GM23338 (cell line): ENCODE data around the gene IFI27. TPM values are rescaled to one million over a fixed set of nuclear protein-coding genes. Genes with fewer than 3 reads are reported as not detected.

Experiments
- ATAC-seq: fragments of 200-7000 bp; cut with Tn5 transposase; 3 replicates; pipeline ENCODE4 v1.9.1; 2020
- DNase-seq: peaks from one replicate; pipeline ENCODE4 v3.0.0-alpha.2; 2015; ENCODE audit warnings: low spot score
- H2AFZ ChIP-seq: fragments of 200-600 bp; sonication (generic); 2 replicates; pipeline ENCODE4 v1.8.0; 2016; ENCODE audit warnings: antibody characterized with exemption, mild to moderate bottlenecking, moderate library complexity
- H3F3A ChIP-seq: fragments of 200-600 bp; sonication (generic); replicated peaks from 2 replicates; pipeline ENCODE4 v1.8.0; 2017; ENCODE audit warnings: antibody characterized with exemption, mixed run types, low read depth
- H3K27ac ChIP-seq: fragments of 200-600 bp; sonication (generic); 2 replicates; pipeline ENCODE4 v1.6.1; 2016; ENCODE audit warnings: low read depth
- H3K27me3 ChIP-seq: fragments of 200-600 bp; sonication (generic); 2 replicates; pipeline ENCODE4 v1.8.0; 2016; ENCODE audit warnings: mild to moderate bottlenecking, mixed run types, moderate library complexity; ENCODE audit not compliant: insufficient read depth
- H3K36me3 ChIP-seq: fragments of 200-600 bp; sonication (generic); 2 replicates; pipeline ENCODE4 v1.8.0; 2016; ENCODE audit warnings: mild to moderate bottlenecking; ENCODE audit not compliant: insufficient read depth
- H3K4me1 ChIP-seq: fragments of 200-600 bp; sonication (generic); 2 replicates; pipeline ENCODE4 v1.8.0; 2016; ENCODE audit warnings: mild to moderate bottlenecking, moderate library complexity; ENCODE audit not compliant: insufficient read depth
- H3K4me2 ChIP-seq: fragments of 200-600 bp; sonication (generic); 2 replicates; pipeline ENCODE4 v1.7.1; 2017; ENCODE audit warnings: mixed run types
- H3K4me3 ChIP-seq: fragments of 200-600 bp; sonication (generic); 2 replicates; pipeline ENCODE4 v1.6.1; 2016; ENCODE audit warnings: mixed run types
- H3K79me2 ChIP-seq: fragments of 200-600 bp; sonication (generic); replicated peaks from 2 replicates; pipeline ENCODE4 v1.8.0; 2017; ENCODE audit warnings: mild to moderate bottlenecking; ENCODE audit not compliant: insufficient read depth
- H3K9me2 ChIP-seq: fragments of 200-600 bp; sonication (generic); 2 replicates; pipeline ENCODE4 v1.8.0; 2017; ENCODE audit not compliant: insufficient read depth
- H4K20me1 ChIP-seq: fragments of 200-600 bp; sonication (generic); replicated peaks from 2 replicates; pipeline ENCODE4 v1.8.0; 2017; ENCODE audit warnings: mild to moderate bottlenecking; ENCODE audit not compliant: insufficient read depth
- H3K27ac Mint-ChIP-seq: 2 replicates; pipeline ENCODE4 v1.8.0; 2020; ENCODE audit warnings: inconsistent platforms, mild to moderate bottlenecking, moderate library complexity, mixed read lengths
- H3K27me3 Mint-ChIP-seq: 3 replicates; pipeline ENCODE4 v1.8.0; 2022; ENCODE audit warnings: low read depth, mild to moderate bottlenecking, moderate library complexity, mixed read lengths, inconsistent platforms; ENCODE audit not compliant: insufficient read depth, poor library complexity
- H3K36me3 Mint-ChIP-seq: 3 replicates; pipeline ENCODE4 v1.8.0; 2021; ENCODE audit warnings: low read depth, mild to moderate bottlenecking, inconsistent platforms, moderate library complexity, mixed read lengths
- H3K4me1 Mint-ChIP-seq: 3 replicates; pipeline ENCODE4 v1.8.0; 2020; ENCODE audit warnings: mild to moderate bottlenecking, inconsistent platforms, mixed read lengths
- H3K4me3 Mint-ChIP-seq: 3 replicates; pipeline ENCODE4 v1.8.0; 2021; ENCODE audit warnings: moderate library complexity, mild to moderate bottlenecking, inconsistent platforms, mixed read lengths
- H3K9me3 Mint-ChIP-seq: 3 replicates; pipeline ENCODE4 v1.8.0; 2020; ENCODE audit warnings: moderate library complexity, mild to moderate bottlenecking, inconsistent platforms, mixed read lengths
- CREB1 ChIP-seq: fragments of 250-450 bp; sonication (Bioruptor Pico); IDR thresholded peaks from 2 replicates; pipeline ENCODE4 v1.5.0; 2020; ENCODE audit warnings: low read depth, mild to moderate bottlenecking, moderate library complexity
- JUNB ChIP-seq: IDR thresholded peaks from one replicate; pipeline ENCODE4 v1.6.1; 2016; ENCODE audit warnings: antibody characterized with exemption; ENCODE audit not compliant: unreplicated experiment
- POLR2AphosphoS5 ChIP-seq: IDR thresholded peaks from 2 replicates; pipeline ENCODE4 v1.6.1; 2016; ENCODE audit warnings: antibody characterized with exemption, low read depth
- STAT1 ChIP-seq: IDR thresholded peaks from one replicate; pipeline ENCODE4 v1.6.1; 2016; ENCODE audit warnings: antibody characterized with exemption; ENCODE audit not compliant: unreplicated experiment
- ZNF331 ChIP-seq: fragments of 250-450 bp; sonication (Bioruptor Pico); IDR thresholded peaks from 2 replicates; pipeline ENCODE4 v1.5.0; 2020; ENCODE audit warnings: low read depth, mild to moderate bottlenecking, moderate library complexity
- polyA plus RNA-seq: library from polyadenylated mRNA; unstranded; fragments of >200 nt; fragmentation: Nextera tagmentation; extraction: Ambion mirVana; gene quantifications from 2 replicates; pipeline ENCODE4 v1.2.1, GENCODE V29; 2016
- total RNA-seq: library from RNA; depleted of rRNA; stranded (reverse); fragments of >200 nt; shearing (Covaris generic); gene quantifications from 2 replicates; pipeline ENCODE4 v1.2.3, GENCODE V29; 2014
- TF ChIP-seq, protein P1 (sequence below), 2 experiments: fragments of 200-600 bp in 1 of 2; sonication (generic) in 1 of 2; conservative IDR thresholded peaks; 2 replicates each; pipeline versions ENCODE4 v1.5.1 to v1.6.1; 2016 to 2017; ENCODE audit warnings: antibody characterized with exemption in 2 of 2, low read depth in 2 of 2, mild to moderate bottlenecking in 2 of 2, moderate library complexity in 1 of 2
- TF ChIP-seq, protein P2 (sequence below): IDR thresholded peaks from one replicate; pipeline ENCODE4 v1.6.1; 2018; ENCODE audit warnings: antibody characterized with exemption; ENCODE audit not compliant: unreplicated experiment

Gene IFI27
- total and polyA plus RNA-seq, 2 experiments from 2014 or later, result 0.49 to 1.2 TPM

DNA sequence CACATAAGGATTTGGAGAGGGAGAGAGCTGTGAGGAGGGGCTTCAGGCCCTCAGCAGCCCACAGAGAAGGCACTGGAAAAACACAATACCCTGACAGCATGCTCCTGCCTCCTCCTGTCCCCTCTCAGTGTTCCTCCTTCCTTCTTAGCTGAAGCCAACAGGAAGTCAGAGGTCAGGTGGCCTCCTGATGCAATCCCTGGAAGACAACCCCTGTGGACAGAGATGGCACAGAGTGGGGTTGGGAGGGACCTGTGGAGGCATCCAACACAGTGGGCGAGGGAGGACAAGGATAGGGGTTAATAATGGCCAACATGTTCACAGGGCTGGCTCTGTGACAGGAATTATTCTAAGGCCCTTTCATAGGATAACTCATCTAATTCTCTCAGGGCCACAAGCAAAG, 34.2 kb downstream of the IFI27 start:
- Histone ChIP-seq H3K4me2 (no peak overlapping the region), H3K4me3 (no peak overlapping the region), H3K9me2 (peaks cover 5% of the 10 kb centered on the region; the same call in 1 of the 2 replicates), H3K4me1 (peaks cover 8% of the 10 kb centered on the region; the same call in 1 of the 2 replicates), H3F3A (no peaks in the 10 kb centered on the region), H3K79me2 (no peaks in the 10 kb centered on the region), H3K27me3 (no peaks in the 10 kb centered on the region), H4K20me1 (no peaks in the 10 kb centered on the region), H3K27ac (no peak overlapping the region), H3K36me3 (no peaks in the 10 kb centered on the region), H2AFZ (peak overlapping the region; percentile 93)
- H3K4me3 Mint-ChIP-seq, result peak overlapping the region; percentile 27; the same call in 1 of the 3 replicates
- H3K27ac Mint-ChIP-seq, result peak overlapping the region; percentile 92
- no peaks in the 10 kb centered on the region for H3K36me3 Mint-ChIP-seq
- no peaks in the 10 kb centered on the region for H3K9me3 Mint-ChIP-seq
- TF ChIP-seq CREB1 (CRISPR knock-in tag) (no peak), POLR2AphosphoS5 (0 out of 2 replicates have a peak, but pooled peaks have one; percentile 26), JUNB (no peak)
- DNase-seq (peak; percentile 47), ATAC-seq (peak; percentile 90)
- peaks cover 16% of the 10 kb centered on the region for H3K4me1 Mint-ChIP-seq
- H3K27me3 Mint-ChIP-seq, result peaks cover 3% of the 10 kb centered on the region

DNA sequence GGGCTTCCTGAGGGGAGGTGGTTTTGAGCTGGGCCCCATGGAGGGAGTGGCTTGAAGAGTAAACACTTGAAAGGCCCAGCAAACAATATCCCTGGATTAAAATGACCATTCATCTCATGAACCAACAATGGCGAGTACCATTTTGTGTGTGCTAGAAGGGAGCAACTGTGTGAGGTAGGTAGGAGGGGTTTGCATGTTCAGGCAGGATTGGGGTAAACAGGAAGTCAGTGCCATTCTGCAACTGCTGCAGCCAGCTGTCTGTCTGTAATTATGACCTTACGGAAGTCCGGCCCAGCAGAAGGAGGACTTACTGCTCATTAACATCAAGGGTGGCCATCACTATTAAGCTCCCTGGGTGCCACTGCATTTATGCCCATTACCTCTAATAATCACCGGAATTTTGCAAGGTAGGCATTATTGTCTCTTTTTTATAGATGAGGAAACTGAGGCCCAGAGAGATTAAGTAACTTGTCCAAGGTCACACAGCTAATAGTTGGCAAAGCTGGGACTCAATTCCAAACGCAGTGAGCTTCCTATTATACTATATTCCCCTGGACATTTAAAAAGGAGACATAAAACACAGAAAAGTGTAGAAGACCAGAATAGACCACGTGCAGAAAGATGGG, 35.5 kb downstream of the IFI27 start:
- H3K4me3 Mint-ChIP-seq, result no peak overlapping the region
- H3K4me1 Mint-ChIP-seq, result peaks cover 10% of the 10 kb centered on the region
- peaks cover 3% of the 10 kb centered on the region for H3K27me3 Mint-ChIP-seq
- Histone ChIP-seq H2AFZ (peak overlapping the region; percentile 59; the same call in 1 of the 2 replicates), H3K79me2 (no peaks in the 10 kb centered on the region), H3K4me1 (peaks cover 8% of the 10 kb centered on the region; the same call in 1 of the 2 replicates), H3K4me3 (no peak overlapping the region), H3K27ac (no peak overlapping the region), H3K9me2 (peaks cover 5% of the 10 kb centered on the region; the same call in 1 of the 2 replicates), H3K36me3 (no peaks in the 10 kb centered on the region), H4K20me1 (no peaks in the 10 kb centered on the region), H3F3A (no peaks in the 10 kb centered on the region), H3K4me2 (no peak overlapping the region), H3K27me3 (no peaks in the 10 kb centered on the region)
- H3K36me3 Mint-ChIP-seq, result no peaks in the 10 kb centered on the region
- DNase-seq (no peak), ATAC-seq (no peak)
- TF ChIP-seq, protein P1, sequence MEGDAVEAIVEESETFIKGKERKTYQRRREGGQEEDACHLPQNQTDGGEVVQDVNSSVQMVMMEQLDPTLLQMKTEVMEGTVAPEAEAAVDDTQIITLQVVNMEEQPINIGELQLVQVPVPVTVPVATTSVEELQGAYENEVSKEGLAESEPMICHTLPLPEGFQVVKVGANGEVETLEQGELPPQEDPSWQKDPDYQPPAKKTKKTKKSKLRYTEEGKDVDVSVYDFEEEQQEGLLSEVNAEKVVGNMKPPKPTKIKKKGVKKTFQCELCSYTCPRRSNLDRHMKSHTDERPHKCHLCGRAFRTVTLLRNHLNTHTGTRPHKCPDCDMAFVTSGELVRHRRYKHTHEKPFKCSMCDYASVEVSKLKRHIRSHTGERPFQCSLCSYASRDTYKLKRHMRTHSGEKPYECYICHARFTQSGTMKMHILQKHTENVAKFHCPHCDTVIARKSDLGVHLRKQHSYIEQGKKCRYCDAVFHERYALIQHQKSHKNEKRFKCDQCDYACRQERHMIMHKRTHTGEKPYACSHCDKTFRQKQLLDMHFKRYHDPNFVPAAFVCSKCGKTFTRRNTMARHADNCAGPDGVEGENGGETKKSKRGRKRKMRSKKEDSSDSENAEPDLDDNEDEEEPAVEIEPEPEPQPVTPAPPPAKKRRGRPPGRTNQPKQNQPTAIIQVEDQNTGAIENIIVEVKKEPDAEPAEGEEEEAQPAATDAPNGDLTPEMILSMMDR (conservative IDR thresholded peaks at IDR 0.05; ENCODE audit: low read depth in 2 of 2), result no peak
- TF ChIP-seq, protein P2, sequence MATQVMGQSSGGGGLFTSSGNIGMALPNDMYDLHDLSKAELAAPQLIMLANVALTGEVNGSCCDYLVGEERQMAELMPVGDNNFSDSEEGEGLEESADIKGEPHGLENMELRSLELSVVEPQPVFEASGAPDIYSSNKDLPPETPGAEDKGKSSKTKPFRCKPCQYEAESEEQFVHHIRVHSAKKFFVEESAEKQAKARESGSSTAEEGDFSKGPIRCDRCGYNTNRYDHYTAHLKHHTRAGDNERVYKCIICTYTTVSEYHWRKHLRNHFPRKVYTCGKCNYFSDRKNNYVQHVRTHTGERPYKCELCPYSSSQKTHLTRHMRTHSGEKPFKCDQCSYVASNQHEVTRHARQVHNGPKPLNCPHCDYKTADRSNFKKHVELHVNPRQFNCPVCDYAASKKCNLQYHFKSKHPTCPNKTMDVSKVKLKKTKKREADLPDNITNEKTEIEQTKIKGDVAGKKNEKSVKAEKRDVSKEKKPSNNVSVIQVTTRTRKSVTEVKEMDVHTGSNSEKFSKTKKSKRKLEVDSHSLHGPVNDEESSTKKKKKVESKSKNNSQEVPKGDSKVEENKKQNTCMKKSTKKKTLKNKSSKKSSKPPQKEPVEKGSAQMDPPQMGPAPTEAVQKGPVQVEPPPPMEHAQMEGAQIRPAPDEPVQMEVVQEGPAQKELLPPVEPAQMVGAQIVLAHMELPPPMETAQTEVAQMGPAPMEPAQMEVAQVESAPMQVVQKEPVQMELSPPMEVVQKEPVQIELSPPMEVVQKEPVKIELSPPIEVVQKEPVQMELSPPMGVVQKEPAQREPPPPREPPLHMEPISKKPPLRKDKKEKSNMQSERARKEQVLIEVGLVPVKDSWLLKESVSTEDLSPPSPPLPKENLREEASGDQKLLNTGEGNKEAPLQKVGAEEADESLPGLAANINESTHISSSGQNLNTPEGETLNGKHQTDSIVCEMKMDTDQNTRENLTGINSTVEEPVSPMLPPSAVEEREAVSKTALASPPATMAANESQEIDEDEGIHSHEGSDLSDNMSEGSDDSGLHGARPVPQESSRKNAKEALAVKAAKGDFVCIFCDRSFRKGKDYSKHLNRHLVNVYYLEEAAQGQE, result no peak
- TF ChIP-seq ZNF331 (CRISPR knock-in tag), result no peak
- no peak for TF ChIP-seq STAT1
- no peak for TF ChIP-seq POLR2AphosphoS5
- H3K9me3 Mint-ChIP-seq, result no peaks in the 10 kb centered on the region
- no peak overlapping the region for H3K27ac Mint-ChIP-seq
